Measurements from ENCODE around the gene PRDM16.

PRDM16 gene

DNA sequence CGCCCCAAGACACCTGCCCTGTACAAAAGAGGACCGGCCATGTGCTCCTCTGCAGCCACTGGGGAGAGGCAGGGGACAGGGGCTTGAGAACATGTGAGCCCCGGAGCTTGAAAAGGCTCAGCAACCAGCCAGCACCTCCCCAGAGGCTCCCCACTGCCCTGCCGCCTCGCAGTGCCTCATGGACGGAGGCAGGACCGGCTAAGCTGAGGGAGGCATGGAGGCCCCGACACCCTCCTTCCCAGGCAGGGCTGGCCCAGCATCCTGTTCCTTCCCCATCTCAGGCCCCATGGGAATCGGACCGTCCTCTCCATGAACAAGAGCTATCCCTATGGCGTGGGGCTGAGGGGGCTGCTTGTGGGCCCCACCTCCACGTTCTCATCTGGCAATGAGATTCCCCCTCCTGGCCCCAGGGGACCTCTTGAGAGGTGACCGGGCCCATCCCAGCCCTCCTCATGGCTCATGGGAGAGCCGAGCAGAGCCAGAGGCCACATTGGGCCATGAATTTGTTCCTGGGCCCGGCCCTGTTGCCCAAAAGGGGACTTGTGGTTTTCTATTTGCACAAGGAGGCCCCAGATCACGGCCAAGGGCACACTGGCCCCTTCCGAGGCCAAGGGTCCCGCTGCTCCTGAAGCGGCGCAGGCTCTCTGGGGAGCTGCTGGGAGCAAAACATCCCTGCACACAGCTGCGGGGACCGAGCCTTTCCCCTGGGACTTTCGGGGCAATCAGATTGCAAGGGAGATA lies 320.3 kb downstream of the PRDM16 start:
- DNase-seq = no peak

DNA sequence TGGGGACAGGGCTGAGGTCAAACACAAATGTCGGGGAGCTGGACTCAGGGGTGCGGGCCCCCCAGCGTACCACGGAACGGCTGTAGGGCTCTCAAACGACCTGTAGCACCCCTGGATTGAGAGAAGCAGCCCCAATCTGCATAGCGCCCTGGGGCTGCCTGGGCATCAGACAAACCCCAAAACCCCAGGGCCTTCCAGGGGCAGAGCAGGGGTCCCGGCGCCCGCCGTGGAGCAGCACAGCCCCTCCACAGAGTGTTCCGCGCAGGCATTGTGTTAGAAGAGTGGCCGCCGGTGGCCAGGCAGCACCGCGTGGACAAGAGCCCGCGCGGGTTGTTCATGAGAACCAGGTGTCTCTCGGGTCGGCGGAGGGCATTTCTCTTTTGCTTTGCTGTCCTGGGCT lies 321.3 kb downstream of the PRDM16 start:
- DNase-seq = no peak

DNA sequence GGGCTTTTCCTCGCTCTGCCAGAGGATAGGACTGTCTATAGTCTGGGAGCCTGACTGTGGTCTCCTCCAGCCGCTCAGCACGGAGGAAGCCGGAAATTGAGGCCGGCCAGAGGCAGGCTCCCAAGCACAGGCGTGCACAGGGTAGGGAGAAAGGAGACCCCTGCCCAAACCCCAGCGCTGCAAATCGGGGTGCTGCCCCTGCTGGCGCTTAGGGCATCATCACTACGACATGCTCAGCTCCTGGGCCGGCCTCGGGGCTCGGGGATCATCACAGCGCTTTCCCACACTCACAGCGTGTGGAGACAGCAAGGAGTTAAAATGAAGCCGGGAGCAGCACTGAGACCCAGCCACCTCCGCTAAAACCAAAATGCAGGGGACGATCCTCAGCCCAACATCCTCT lies 322.7 kb downstream of the PRDM16 start:
- DNase-seq = no peak

DNA sequence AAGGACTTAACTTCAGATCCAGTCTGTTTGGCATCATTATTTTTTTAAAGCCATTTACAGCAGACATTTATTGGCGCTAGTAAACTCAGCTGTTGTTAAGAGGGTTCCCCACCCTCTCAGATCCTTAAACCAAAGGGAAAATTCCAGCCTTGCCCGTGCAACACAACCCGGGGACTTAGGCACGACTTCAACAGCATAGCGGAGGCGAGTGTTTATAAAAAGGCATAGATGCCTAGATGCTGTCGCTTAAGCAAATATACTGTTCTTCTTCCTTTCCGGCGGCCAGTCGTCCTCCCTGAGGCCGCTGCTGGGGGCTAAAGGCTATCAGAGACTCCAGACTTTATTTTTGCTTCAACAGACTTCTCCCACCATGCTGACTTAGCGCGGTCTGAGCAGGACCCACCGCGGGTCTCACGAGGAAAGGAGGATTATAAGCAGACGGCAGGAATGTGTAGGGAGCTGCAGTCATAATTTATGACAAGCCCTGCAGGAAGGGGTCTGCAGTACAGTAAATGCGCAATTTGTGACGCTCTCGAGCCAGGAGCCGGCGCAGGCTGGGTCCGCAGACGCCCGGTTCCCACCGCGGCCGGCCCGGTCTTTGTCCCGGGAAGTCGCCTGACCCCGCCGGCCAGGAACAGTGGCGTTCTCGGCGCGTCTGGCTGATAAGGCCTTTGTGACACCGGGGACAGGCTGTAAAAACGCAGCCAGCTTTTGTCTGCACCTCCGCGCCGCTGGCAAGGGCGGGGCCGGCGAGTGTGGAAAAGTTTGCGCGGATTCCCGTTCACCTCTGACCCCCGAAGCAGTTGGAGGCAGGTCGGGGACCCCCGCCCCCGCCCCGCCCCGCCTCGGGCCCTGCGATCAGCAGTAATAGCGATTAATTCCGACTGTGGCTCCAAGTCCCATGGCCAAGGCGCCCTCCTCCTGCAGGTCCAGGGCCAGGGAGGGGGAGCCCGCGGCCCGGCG lies 324.3 kb downstream of the PRDM16 start:
- no peak for DNase-seq

GRCh38 chr1:3393987-3394920 lies 325.3 kb downstream of the PRDM16 start:
- no peak for DNase-seq

GRCh38 chr1:3396411-3396810 lies 327.4 kb downstream of the PRDM16 start:
- no peak for DNase-seq

GRCh38 chr1:3397311-3397710 lies 328.3 kb downstream of the PRDM16 start:
- DNase-seq = no peak

GRCh38 chr1:3398396-3399140 lies 329.6 kb downstream of the PRDM16 start:
- no peak for DNase-seq

- no peak for DNase-seq
Observed at GRCh38 chr1:3399732-3400131, 330.7 kb downstream of the PRDM16 start.

- no peak for DNase-seq
Observed at GRCh38 chr1:3401585-3402257, 332.7 kb downstream of the PRDM16 start.

DNA sequence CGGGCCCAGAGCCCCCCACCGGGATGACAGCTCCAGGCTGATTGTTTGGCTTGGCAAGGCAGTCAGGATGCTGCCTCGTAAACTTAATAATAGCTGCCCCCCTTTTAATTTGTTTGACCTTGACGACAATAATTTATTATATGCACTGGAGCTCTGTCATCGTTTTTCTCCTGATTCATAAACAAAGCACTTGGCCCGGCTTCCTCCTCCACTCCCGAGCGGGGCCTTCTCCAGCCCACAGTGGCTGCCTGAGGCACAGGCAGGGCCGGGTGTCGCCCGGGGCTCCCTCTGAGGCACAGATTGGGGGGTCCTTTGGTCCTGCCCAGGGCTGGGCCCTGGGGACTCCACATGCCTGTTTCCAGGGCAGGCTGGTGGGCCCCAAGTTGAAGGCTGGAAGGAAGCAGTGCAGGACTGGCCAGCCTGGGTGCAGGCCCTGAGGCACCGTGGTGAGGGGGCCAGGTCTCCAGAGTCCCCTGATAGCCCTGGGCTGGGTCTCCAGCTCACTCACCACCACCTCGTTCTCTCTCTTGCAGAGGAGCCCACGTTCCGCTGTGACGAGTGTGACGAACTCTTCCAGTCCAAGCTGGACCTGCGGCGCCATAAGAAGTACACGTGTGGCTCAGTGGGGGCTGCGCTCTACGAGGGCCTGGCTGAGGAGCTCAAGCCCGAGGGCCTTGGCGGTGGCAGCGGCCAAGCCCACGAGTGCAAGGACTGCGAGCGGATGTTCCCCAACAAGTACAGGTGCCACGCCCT lies 333.4 kb downstream of the PRDM16 start:
- DNase-seq = no peak

GRCh38 chr1:3403011-3403345 lies 334.0 kb downstream of the PRDM16 start:
- no peak for DNase-seq

DNA sequence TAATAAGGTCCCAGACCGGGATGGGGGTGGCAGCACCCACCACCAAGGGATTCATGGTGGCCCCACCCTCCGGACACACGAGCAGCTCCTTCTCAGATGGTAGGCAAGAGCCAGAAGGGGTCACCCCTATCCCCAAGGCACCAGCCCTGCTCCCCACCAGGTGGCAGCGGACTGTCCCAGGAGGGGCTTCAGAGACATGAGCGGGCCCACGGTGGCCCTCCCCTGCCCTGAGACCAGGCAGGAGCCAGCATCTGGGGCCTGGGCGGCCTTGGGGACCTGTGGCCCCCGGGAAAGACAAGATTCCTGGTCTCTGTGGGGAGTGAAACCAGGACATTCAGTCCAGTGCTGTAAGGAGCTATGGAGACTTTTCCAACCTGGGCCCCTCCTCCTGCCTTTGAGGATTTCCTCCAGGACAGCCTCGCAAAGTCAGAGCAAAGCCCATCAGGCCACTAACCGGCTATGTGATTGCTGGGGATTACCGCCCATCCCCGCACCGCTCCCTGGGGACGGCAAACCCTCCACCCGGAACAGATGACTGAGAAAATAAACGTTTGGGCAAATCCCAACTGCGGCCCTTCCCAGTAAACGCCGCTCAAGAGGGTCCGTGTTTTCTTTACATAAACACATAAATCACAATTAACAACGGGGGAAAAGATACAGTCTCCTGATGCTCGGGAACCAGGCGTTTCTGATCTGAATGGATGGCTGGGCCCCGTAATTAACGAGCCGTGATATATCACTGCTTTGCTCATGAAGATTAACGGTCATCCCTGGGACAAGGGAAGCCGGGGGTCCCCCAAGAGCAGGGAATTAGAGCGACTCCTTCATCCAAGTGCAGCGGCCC lies 334.6 kb downstream of the PRDM16 start:
- DNase-seq = no peak

DNA sequence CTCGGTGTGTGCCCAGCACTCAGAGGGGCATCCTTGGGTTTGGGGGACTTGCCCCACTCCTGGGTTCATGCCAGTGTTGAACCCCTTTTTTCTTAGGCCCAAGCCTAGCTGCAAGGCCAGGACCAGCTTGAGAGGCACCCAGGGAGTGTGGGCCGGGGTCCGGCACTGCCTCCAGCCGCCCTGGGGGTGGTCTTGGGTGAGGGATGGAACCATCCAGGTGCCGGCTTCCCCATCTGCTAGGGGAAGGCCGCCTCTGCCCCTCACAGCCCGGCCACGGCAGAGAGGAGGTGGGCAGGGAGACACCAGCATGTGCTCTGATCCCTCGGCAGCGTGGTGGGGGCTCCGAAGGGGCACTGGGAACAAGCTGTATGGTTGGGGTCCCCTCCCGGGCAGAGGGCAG lies 335.3 kb downstream of the PRDM16 start:
- no peak for DNase-seq

DNA sequence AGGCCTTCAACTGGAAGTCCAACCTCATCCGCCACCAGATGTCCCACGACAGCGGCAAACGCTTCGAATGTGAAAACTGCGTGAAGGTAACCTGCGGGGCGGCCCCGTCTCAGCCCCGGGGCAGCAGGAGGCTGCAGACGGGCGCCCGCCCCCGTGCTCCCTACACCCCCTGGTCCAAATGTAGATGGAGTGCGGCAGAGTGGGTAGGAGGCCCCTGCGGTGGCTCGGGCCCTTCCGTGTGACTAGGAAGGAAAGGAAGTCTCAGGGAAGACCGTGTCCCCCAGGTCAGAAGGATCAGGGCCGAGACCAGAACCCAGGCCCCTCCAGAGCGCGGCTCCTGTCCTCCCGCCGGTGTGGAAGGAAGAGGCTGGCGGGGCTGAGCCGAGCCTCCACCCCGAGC lies 335.8 kb downstream of the PRDM16 start:
- no peak for DNase-seq

- DNase-seq = no peak
Observed at GRCh38 chr1:3405491-3405890, 336.5 kb downstream of the PRDM16 start.

GRCh38 chr1:3405974-3406867 lies 337.2 kb downstream of the PRDM16 start:
- DNase-seq = no peak

- no peak for DNase-seq
Observed at GRCh38 chr1:3407021-3407420, 338.0 kb downstream of the PRDM16 start.

- no peak for DNase-seq
Observed at GRCh38 chr1:3408751-3409266, 339.8 kb downstream of the PRDM16 start.

Data from NK-92 treated with Interleukin-12 subunit alpha and Interleukin-12 subunit beta, amount 100 ng/mL, for 24 hours (cell line).